Testis (tissue), 2 donors: ENCODE results near the gene ZNF827.

Experiments
- POLR2A ChIP-seq: fragments of 450-650 bp; IDR thresholded peaks from one replicate; pipeline ENCODE4 v1.6.1; 2017; ENCODE audit warnings: antibody characterized with exemption, mild to moderate bottlenecking, moderate library complexity
- TF ChIP-seq, protein P1 (sequence below), 3 experiments: fragments of 450-650 bp in 2 of 3; fragments of 200-600 bp in 1 of 3; sonication (generic) in 1 of 3; IDR thresholded peaks; one replicate each; pipeline ENCODE4 v1.5.1; 2016 to 2019; ENCODE audit warnings: antibody characterized with exemption in 3 of 3, mild to moderate bottlenecking in 2 of 3, moderate library complexity in 1 of 3

DNA sequence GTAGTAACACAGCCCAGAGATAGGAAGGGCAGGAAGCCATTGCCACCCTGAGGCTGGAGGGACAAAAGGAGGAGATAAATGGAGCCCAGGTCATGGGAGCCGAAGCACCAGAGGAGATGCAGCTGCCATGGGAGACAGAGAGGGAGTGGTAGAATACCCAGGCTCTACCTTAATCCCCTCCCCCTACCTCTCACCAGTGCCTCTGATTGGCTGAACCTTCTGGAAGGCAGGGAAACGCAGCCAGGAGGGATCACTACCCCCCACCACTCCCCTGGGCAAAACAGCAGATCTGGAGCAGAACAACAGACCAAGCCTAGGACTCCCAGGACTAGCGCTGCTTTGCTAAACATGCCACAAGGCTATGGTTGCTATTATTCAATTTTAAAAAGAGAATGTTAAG is 114.2 kb downstream of the ZNF827 start:
- no peak for TF ChIP-seq POLR2A
- TF ChIP-seq, protein P1, sequence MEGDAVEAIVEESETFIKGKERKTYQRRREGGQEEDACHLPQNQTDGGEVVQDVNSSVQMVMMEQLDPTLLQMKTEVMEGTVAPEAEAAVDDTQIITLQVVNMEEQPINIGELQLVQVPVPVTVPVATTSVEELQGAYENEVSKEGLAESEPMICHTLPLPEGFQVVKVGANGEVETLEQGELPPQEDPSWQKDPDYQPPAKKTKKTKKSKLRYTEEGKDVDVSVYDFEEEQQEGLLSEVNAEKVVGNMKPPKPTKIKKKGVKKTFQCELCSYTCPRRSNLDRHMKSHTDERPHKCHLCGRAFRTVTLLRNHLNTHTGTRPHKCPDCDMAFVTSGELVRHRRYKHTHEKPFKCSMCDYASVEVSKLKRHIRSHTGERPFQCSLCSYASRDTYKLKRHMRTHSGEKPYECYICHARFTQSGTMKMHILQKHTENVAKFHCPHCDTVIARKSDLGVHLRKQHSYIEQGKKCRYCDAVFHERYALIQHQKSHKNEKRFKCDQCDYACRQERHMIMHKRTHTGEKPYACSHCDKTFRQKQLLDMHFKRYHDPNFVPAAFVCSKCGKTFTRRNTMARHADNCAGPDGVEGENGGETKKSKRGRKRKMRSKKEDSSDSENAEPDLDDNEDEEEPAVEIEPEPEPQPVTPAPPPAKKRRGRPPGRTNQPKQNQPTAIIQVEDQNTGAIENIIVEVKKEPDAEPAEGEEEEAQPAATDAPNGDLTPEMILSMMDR (IDR thresholded peaks at IDR 0.05): no peak
